Measurements from ENCODE around the gene SULT6B1. TPM values are rescaled to one million over a fixed set of nuclear protein-coding genes. Genes with fewer than 3 reads are reported as not detected.

Gene SULT6B1
- polyA plus RNA-seq, 2 of the 4 experiments (the other 2 are of a cell fraction), result not detected

GRCh38 chr2:37215250-37215649, 26.8 kb upstream of the SULT6B1 start:
- Histone ChIP-seq H3K27ac (peak overlapping the region; percentile 73 to 82), H3K4me1 (peaks cover 24% of the 10 kb centered on the region), H3K4me2 (peak overlapping the region; percentile 24), H3K9me3 (no peaks in the 10 kb centered on the region), H3K4me3 (no peak overlapping the region)
- DNase-seq (ENCODE audit: low read depth in 1 of 2, low spot score in 1 of 2), result no peak
- ATAC-seq, result no peak
- CTCF ChIA-PET, result interaction anchor here (0.9 to 1.4 kb wide), 2 partner anchors 11 to 13 kb away, joined by 5 to 7 read pairs; no protein-coding TSS in a partner anchor
- FAIRE-seq, result peak; percentile 84
- 79% methylated on average over 1 of the region's 1 CpG for WGBS (ENCODE audit: missing lambda C conversion rate)
- no peak for TF ChIP-seq E2F6 (IDR thresholded peaks at IDR 0.05; ENCODE audit: borderline replicate concordance, low read depth)
- no peak for TF ChIP-seq FOSL2 (IDR thresholded peaks at IDR 0.05)
- peak; percentile 54 for TF ChIP-seq FOSL2 (CRISPR knock-in tag; IDR thresholded peaks at IDR 0.05)
- TF ChIP-seq MAFK (IDR thresholded peaks at IDR 0.05; ENCODE audit: partially characterized antibody), result peak; percentile 99
- no peak for TF ChIP-seq KDM1A (IDR thresholded peaks at IDR 0.05; ENCODE audit: low read depth)
- no peak for TF ChIP-seq NR3C1 (IDR thresholded peaks at IDR 0.05)
- 0 out of 2 replicates have a peak, but pooled peaks have one; percentile 16 for TF ChIP-seq ZSCAN20 (CRISPR knock-in tag; IDR thresholded peaks at IDR 0.05)
- TF ChIP-seq EHF (CRISPR knock-in tag; IDR thresholded peaks at IDR 0.05), result 0 out of 2 replicates have a peak, but pooled peaks have one; percentile 49
- TF ChIP-seq HEYL (CRISPR knock-in tag; IDR thresholded peaks at IDR 0.05), result no peak
- no peak for TF ChIP-seq RCOR1 (IDR thresholded peaks at IDR 0.05; ENCODE audit: low read depth, low read length)
- TF ChIP-seq NFE2L2 (conservative IDR thresholded peaks at IDR 0.05; ENCODE audit: low read length), result peak; percentile 96
- POLR2A ChIA-PET, result interaction anchor here (1.9 kb wide), 1 partner anchor 16 kb away, joined by 5 read pairs; the partner anchor contains the start of genes CEBPZ and NDUFAF7

- TF ChIP-seq NFE2L2 (conservative IDR thresholded peaks at IDR 0.05; ENCODE audit: low read length) (no peak), RNF2 (IDR thresholded peaks at IDR 0.05; ENCODE audit: borderline replicate concordance, low read depth) (no peak), FOXS1 (CRISPR knock-in tag; IDR thresholded peaks at IDR 0.05) (no peak), ATOH8 (CRISPR knock-in tag; IDR thresholded peaks at IDR 0.05; ENCODE audit: low read depth) (no peak), POLR2AphosphoS2 (conservative IDR thresholded peaks at IDR 0.05; ENCODE audit: low read length) (no peak), CBX8 (IDR thresholded peaks at IDR 0.05) (no peak), MAX (IDR thresholded peaks at IDR 0.05) (no peak), TFCP2L1 (CRISPR knock-in tag; IDR thresholded peaks at IDR 0.05) (no peak), CBX2 (IDR thresholded peaks at IDR 0.05; ENCODE audit: borderline replicate concordance, low read depth) (no peak), KDM5A (IDR thresholded peaks at IDR 0.05) (no peak)
- ATAC-seq, result peak; percentile 56 to 68; a peak in 4 of 6 replicates
- DNase-seq (ENCODE audit: low read depth in 1 of 2, low spot score in 1 of 2), result no peak
- no peak overlapping the region for H3K27ac ChIP-seq
- no peak overlapping the region for H3K4me2 ChIP-seq
- H3K9me3 ChIP-seq, result peaks cover 24% of the 10 kb centered on the region
- WGBS (ENCODE audit: missing lambda C conversion rate), result 52% methylated on average over 3 of the region's 3 CpGs
- POLR2A ChIA-PET, result interaction anchor here (1.2 kb wide), 1 partner anchor 54 kb away, joined by 3 read pairs; no protein-coding TSS in a partner anchor
- H3K4me1 ChIP-seq, result peaks cover 24% of the 10 kb centered on the region
- no peak overlapping the region for H3K4me3 ChIP-seq
- FAIRE-seq, result peak; percentile 90
- CTCF ChIA-PET, result interaction anchor here (0.7 to 2.2 kb wide), 3 partner anchors 8 to 24 kb away, joined by 3 to 13 read pairs (median 3); no protein-coding TSS in a partner anchor
Measured at GRCh38 chr2:37211939-37212338, 23.5 kb upstream of the SULT6B1 start.

GRCh38 chr2:37211212-37211611, 22.7 kb upstream of the SULT6B1 start:
- Histone ChIP-seq H3K4me1 (peaks cover 24% of the 10 kb centered on the region), H3K4me3 (no peak overlapping the region), H3K4me2 (no peak overlapping the region), H3K27ac (no peak overlapping the region), H3K9me3 (peaks cover 31% of the 10 kb centered on the region)
- CTCF ChIA-PET, result interaction anchor here (0.7 to 2.2 kb wide), 4 partner anchors 9 to 81 kb away, joined by 3 to 13 read pairs (median 3); no protein-coding TSS in a partner anchor
- no peak for FAIRE-seq
- ATAC-seq, result no peak
- DNase-seq (ENCODE audit: low read depth in 1 of 2, low spot score in 1 of 2), result no peak
- POLR2A ChIA-PET, result interaction anchor here (1.2 kb wide), 1 partner anchor 53 kb away, joined by 3 read pairs; no protein-coding TSS in a partner anchor
- no peak for TF ChIP-seq RAD21 (conservative IDR thresholded peaks at IDR 0.05 in 1 of 2, IDR thresholded peaks at IDR 0.05 in 1 of 2)
- TF ChIP-seq ZNF302 (CRISPR knock-in tag; IDR thresholded peaks at IDR 0.05), result no peak
- TF ChIP-seq SMC3 (IDR thresholded peaks at IDR 0.05), result no peak
- no peak for TF ChIP-seq BHLHE40 (IDR thresholded peaks at IDR 0.05; ENCODE audit: low read depth, low read length)
- TF ChIP-seq EP300 (IDR thresholded peaks at IDR 0.05), result no peak
- TF ChIP-seq RNF2 (IDR thresholded peaks at IDR 0.05; ENCODE audit: borderline replicate concordance, low read depth), result no peak
- TF ChIP-seq GATA3 (IDR thresholded peaks at IDR 0.05; ENCODE audit: borderline replicate concordance), result no peak
- TF ChIP-seq POLR2AphosphoS2 (conservative IDR thresholded peaks at IDR 0.05; ENCODE audit: low read length), result no peak
- TF ChIP-seq E2F6 (IDR thresholded peaks at IDR 0.05; ENCODE audit: borderline replicate concordance, low read depth), result no peak
- TF ChIP-seq PHF8 (IDR thresholded peaks at IDR 0.05; ENCODE audit: borderline replicate concordance, low read depth), result no peak
- no peak for TF ChIP-seq MAZ (IDR thresholded peaks at IDR 0.05; ENCODE audit: borderline replicate concordance, low read depth, low read length)
- TF ChIP-seq REST (IDR thresholded peaks at IDR 0.05), result no peak
- no peak for TF ChIP-seq RARB (CRISPR knock-in tag; IDR thresholded peaks at IDR 0.05)

Measured in A549 (cell line).